ENCODE results near the gene ZNF165. TPM values are rescaled to one million over a fixed set of nuclear protein-coding genes. Genes with fewer than 3 reads are reported as not detected.

ZNF165 gene
- polyA plus RNA-seq, 3 donors = 0.05 to 0.08 TPM; not detected in 1

GRCh38 chr6:28082939-28083338 is 2.6 kb downstream of the ZNF165 start:
- TF ChIP-seq CTCF (IDR thresholded peaks at IDR 0.05) = no peak
- H3K4me3 Mint-ChIP-seq = no peak overlapping the region
- intact Hi-C loops (cut with micrococcal nuclease) = loop anchor here in 1 of 2 donors (5.0 to 10.0 kb wide), 4 partner anchors 54 to 1548 kb away; partner anchors contain the start of genes HMGN4, ZKSCAN4 and ZSCAN31

GRCh38 chr6:28089054-28089453 is 8.7 kb downstream of the ZNF165 start:
- no peak for TF ChIP-seq CTCF (IDR thresholded peaks at IDR 0.05)
- no CpG with 5 or more reads among the region's 5 CpGs for WGBS (ENCODE audit: insufficient coverage)
- Histone ChIP-seq H3K9me3 (replicated peaks in 1 of 2; ENCODE audit: control insufficient read depth in 1 of 2, insufficient read depth in 1 of 2, low read length in 2 of 2) (peaks cover 0 to 33% of the 10 kb centered on the region in 2 donors), H4K20me1 (ENCODE audit: insufficient read depth, low read length) (no peaks in the 10 kb centered on the region), H3K36me3 (replicated peaks in 1 of 2; ENCODE audit: control insufficient read depth in 1 of 2, insufficient read depth in 2 of 2, low read length in 2 of 2) (peaks cover 0 to 8% of the 10 kb centered on the region in 2 donors), H3K27ac (ENCODE audit: low read depth in 1 of 2, low read length in 2 of 2) (no peak overlapping the region), H2AFZ (ENCODE audit: insufficient read depth, low read depth, low read length, poor library complexity, severe bottlenecking) (no peak overlapping the region), H3K4me3 (replicated peaks in 1 of 3; ENCODE audit: low read depth in 2 of 3, low read length in 3 of 3) (no peak overlapping the region), H3K4me2 (replicated peaks; ENCODE audit: extremely low read depth, low read length, poor library complexity, severe bottlenecking) (no peak overlapping the region), H3K4me1 (ENCODE audit: control insufficient read depth in 1 of 2, insufficient read depth in 2 of 2, low read length in 2 of 2) (peaks cover 6% of the 10 kb centered on the region in 2 donors), H3K9ac (ENCODE audit: insufficient read depth, low read length, poor library complexity, severe bottlenecking) (no peak overlapping the region), H3K27me3 (ENCODE audit: control insufficient read depth in 2 of 2, insufficient read depth in 2 of 2, low read length in 2 of 2) (peaks cover 2 to 10% of the 10 kb centered on the region in 2 donors), H3K79me2 (ENCODE audit: insufficient read depth, low read length) (no peaks in the 10 kb centered on the region)
- Mint-ChIP-seq H3K27me3 (ENCODE audit: low read depth in 3 of 3) (peaks cover 2 to 12% (median 5%) of the 10 kb centered on the region in 3 donors), H3K4me3 (no peak overlapping the region), H3K27ac (no peak overlapping the region), H3K9me3 (peaks cover 28 to 47% (median 31%) of the 10 kb centered on the region in 7 donors), H3K4me1 (peaks cover 8% of the 10 kb centered on the region), H3K36me3 (peaks cover 4 to 11% of the 10 kb centered on the region in 2 donors)
- intact Hi-C loops (cut with micrococcal nuclease) = loop anchor here in 1 of 2 donors (10.0 kb wide), 2 partner anchors 246 to 1554 kb away; partner anchors contain the start of genes HMGN4 and ZSCAN31
- no peak for DNase-seq

More at GRCh38 chr6:28082939-28083338, 2.6 kb downstream of the ZNF165 start:
- Histone ChIP-seq H3K9ac (ENCODE audit: insufficient read depth, low read length, poor library complexity, severe bottlenecking) (no peak overlapping the region), H3K36me3 (replicated peaks in 1 of 2; ENCODE audit: control insufficient read depth in 1 of 2, insufficient read depth in 2 of 2, low read length in 2 of 2) (no peaks in the 10 kb centered on the region), H3K4me2 (replicated peaks; ENCODE audit: extremely low read depth, low read length, poor library complexity, severe bottlenecking) (no peak overlapping the region), H2AFZ (ENCODE audit: insufficient read depth, low read depth, low read length, poor library complexity, severe bottlenecking) (no peak overlapping the region), H3K4me1 (ENCODE audit: control insufficient read depth in 1 of 2, insufficient read depth in 2 of 2, low read length in 2 of 2) (peaks cover 4 to 8% of the 10 kb centered on the region in 2 donors), H3K9me3 (replicated peaks in 1 of 2; ENCODE audit: control insufficient read depth in 1 of 2, insufficient read depth in 1 of 2, low read length in 2 of 2) (no peaks in the 10 kb centered on the region), H3K4me3 (replicated peaks in 1 of 3; ENCODE audit: low read depth in 2 of 3, low read length in 3 of 3) (no peak overlapping the region), H3K79me2 (ENCODE audit: insufficient read depth, low read length) (no peaks in the 10 kb centered on the region), H4K20me1 (ENCODE audit: insufficient read depth, low read length) (no peaks in the 10 kb centered on the region), H3K27me3 (ENCODE audit: control insufficient read depth in 2 of 2, insufficient read depth in 2 of 2, low read length in 2 of 2) (no peaks in the 10 kb centered on the region), H3K27ac (ENCODE audit: low read depth in 1 of 2, low read length in 2 of 2) (no peak overlapping the region)
- H3K27me3 Mint-ChIP-seq (ENCODE audit: low read depth in 3 of 3) = no peaks in the 10 kb centered on the region
- peaks cover 0 to 3% of the 10 kb centered on the region in 2 donors for H3K36me3 Mint-ChIP-seq
- H3K9me3 Mint-ChIP-seq = peaks cover 2 to 9% (median 7%) of the 10 kb centered on the region in 7 donors
- peak overlapping the region in 1 of 7 donors; percentile 2 for H3K27ac Mint-ChIP-seq
- peaks cover 13% of the 10 kb centered on the region for H3K4me1 Mint-ChIP-seq
- peak in 1 of 3 donors; percentile 6 for DNase-seq

All from CD14-positive monocyte (primary cell).